Karpas-422 (cell line): ENCODE results near the gene CCNI2. TPM values are rescaled to one million over a fixed set of nuclear protein-coding genes. Genes with fewer than 3 reads are reported as not detected.

Experiments
- DNase-seq: peaks from one replicate; pipeline ENCODE4 v3.0.0-alpha.2; 2015
- H2AFZ ChIP-seq: fragments of 200-600 bp; sonication (generic); 2 replicates; pipeline ENCODE4 v1.6.1; 2014; ENCODE audit warnings: antibody characterized with exemption, low read length, mixed read lengths
- H3K27ac ChIP-seq: fragments of 200-600 bp; sonication (generic); 2 replicates; pipeline ENCODE4 v1.5.1; 2014; ENCODE audit warnings: mild to moderate bottlenecking, low read length, moderate library complexity
- H3K27me3 ChIP-seq: fragments of 200-600 bp; sonication (generic); 2 replicates; pipeline ENCODE4 v1.6.1; 2014; ENCODE audit warnings: low read length, mixed read lengths
- H3K36me3 ChIP-seq: fragments of 200-600 bp; sonication (generic); 2 replicates; pipeline ENCODE4 v1.6.1; 2014; ENCODE audit warnings: low read length, mixed read lengths; ENCODE audit not compliant: insufficient read depth
- H3K4me1 ChIP-seq: fragments of 200-600 bp; sonication (generic); 2 replicates; pipeline ENCODE4 v1.6.1; 2014; ENCODE audit warnings: mild to moderate bottlenecking, low read length, mixed read lengths
- H3K4me2 ChIP-seq: fragments of 200-600 bp; sonication (generic); 2 replicates; pipeline ENCODE4 v1.6.1; 2014; ENCODE audit warnings: low read length, low read depth, mild to moderate bottlenecking; ENCODE audit not compliant: poor library complexity, severe bottlenecking
- H3K4me3 ChIP-seq: fragments of 200-600 bp; sonication (generic); 2 replicates; pipeline ENCODE4 v1.5.1; 2014; ENCODE audit warnings: mild to moderate bottlenecking, antibody characterized with exemption, low read length, mixed read lengths
- H3K79me2 ChIP-seq: fragments of 200-600 bp; sonication (generic); 2 replicates; pipeline ENCODE4 v1.6.1; 2014; ENCODE audit warnings: mild to moderate bottlenecking, low read length, mixed read lengths
- H3K9ac ChIP-seq: fragments of 200-600 bp; sonication (generic); 2 replicates; pipeline ENCODE4 v1.6.0; 2014; ENCODE audit warnings: low read length
- H3K9me2 ChIP-seq: fragments of 200-600 bp; sonication (generic), shearing (Covaris generic); replicated peaks from 2 replicates; pipeline ENCODE4 v1.6.0; 2014; ENCODE audit warnings: mild to moderate bottlenecking, low read length, moderate library complexity; ENCODE audit not compliant: insufficient read depth
- H3K9me3 ChIP-seq: fragments of 300-700, 200-600 bp; sonication (generic); 2 replicates; pipeline ENCODE4 v1.6.1; 2014; ENCODE audit warnings: low read length, mixed read lengths
- H4K20me1 ChIP-seq: fragments of 200-600 bp; sonication (generic); 2 replicates; pipeline ENCODE4 v1.6.1; 2014; ENCODE audit warnings: mild to moderate bottlenecking, antibody characterized with exemption, low read length, low read depth; ENCODE audit not compliant: insufficient read depth
- total RNA-seq: library from RNA; depleted of rRNA; stranded (reverse); fragments of >200 nt; shearing (Covaris generic); gene quantifications from 2 replicates; pipeline ENCODE4 v1.2.3, GENCODE V29; 2014; ENCODE audit warnings: low replicate concordance; rRNA removed

Gene CCNI2, protein sequence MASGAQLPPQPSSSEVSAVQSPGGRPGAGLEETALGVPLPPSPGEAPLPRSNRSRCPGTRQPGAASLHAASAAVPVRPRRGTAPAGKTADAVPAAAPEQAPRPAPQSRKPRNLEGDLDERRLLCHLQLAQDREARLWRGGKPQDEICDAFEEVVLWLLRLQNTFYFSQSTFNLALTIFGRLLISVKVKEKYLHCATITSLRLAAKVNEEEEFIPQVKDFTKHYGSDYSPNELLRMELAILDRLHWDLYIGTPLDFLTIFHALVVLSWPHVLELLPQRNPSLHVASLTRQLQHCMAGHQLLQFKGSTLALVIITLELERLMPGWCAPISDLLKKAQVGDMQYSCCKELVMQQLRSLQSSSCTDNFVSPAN
- total RNA-seq: 0.15 TPM in 1 of 2 replicates, not detected in the other

- no peak within 1 kb of the TSS for H3K27ac ChIP-seq
- no peaks in the 10 kb centered on the region for H3K4me1 ChIP-seq
- H3K4me3 ChIP-seq: no peak within 1 kb of the TSS
- H3K79me2 ChIP-seq: no peaks in the 10 kb centered on the region
- no peaks in the 10 kb centered on the region for H4K20me1 ChIP-seq
- no peaks in the 10 kb centered on the region for H3K9me3 ChIP-seq
- no peak for DNase-seq
- H3K9me2 ChIP-seq: no peaks in the 10 kb centered on the region
- H3K4me2 ChIP-seq: no peak within 1 kb of the TSS
- H2AFZ ChIP-seq: no peak within 1 kb of the TSS
- H3K36me3 ChIP-seq: no peaks in the 10 kb centered on the region
- H3K9ac ChIP-seq: no peak within 1 kb of the TSS
- no peaks in the 10 kb centered on the region for H3K27me3 ChIP-seq
These were observed at the start of gene CCNI2 for GRCh38 chr5:132746954-132747615. TSS of gene CCNI2 (plus strand) at chr5:132747426. CDS start at chr5:132747496, 70 bp downstream.

DNA sequence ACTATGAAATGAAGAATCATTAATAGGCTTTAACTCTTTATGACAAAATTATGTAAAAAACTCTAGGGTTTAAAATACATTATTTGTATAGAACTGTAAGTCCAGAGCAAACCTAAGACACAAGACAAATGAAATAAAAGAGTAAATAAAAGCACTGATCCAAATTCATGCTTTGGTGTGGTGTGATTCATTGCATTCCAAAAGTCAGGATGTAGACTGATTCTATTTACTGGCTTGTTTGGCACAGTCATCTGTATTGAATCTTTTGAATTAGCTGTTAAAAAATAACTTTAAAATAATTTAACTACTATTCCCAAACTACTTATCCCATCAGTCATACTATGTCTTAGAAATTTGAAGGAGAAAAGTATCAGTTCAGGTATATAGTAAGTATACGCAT is 42.4 kb upstream of the CCNI2 start:
- peaks cover 3% of the 10 kb centered on the region; the same call in 1 of the 2 replicates for H3K79me2 ChIP-seq
- no peak overlapping the region for H3K4me2 ChIP-seq
- peaks cover 36% of the 10 kb centered on the region; the same call in 1 of the 2 replicates for H3K36me3 ChIP-seq
- no peak overlapping the region for H3K9ac ChIP-seq
- no peaks in the 10 kb centered on the region for H3K9me2 ChIP-seq
- no peak overlapping the region for H2AFZ ChIP-seq
- DNase-seq: no peak
- no peaks in the 10 kb centered on the region for H4K20me1 ChIP-seq
- no peak overlapping the region for H3K27ac ChIP-seq
- no peak overlapping the region for H3K4me3 ChIP-seq
- H3K27me3 ChIP-seq: no peaks in the 10 kb centered on the region
- H3K9me3 ChIP-seq: no peaks in the 10 kb centered on the region
- no peaks in the 10 kb centered on the region for H3K4me1 ChIP-seq

- H2AFZ ChIP-seq: no peak overlapping the region
- H4K20me1 ChIP-seq: no peaks in the 10 kb centered on the region
- no peak overlapping the region for H3K4me2 ChIP-seq
- no peaks in the 10 kb centered on the region for H3K27me3 ChIP-seq
- peaks cover 6% of the 10 kb centered on the region; the same call in 1 of the 2 replicates for H3K79me2 ChIP-seq
- no peak overlapping the region for H3K4me3 ChIP-seq
- H3K27ac ChIP-seq: no peak overlapping the region
- H3K4me1 ChIP-seq: no peaks in the 10 kb centered on the region
- H3K9me2 ChIP-seq: no peaks in the 10 kb centered on the region
- peaks cover 9% of the 10 kb centered on the region; the same call in 1 of the 2 replicates for H3K36me3 ChIP-seq
- DNase-seq: no peak
- H3K9me3 ChIP-seq: no peaks in the 10 kb centered on the region
- H3K9ac ChIP-seq: no peak overlapping the region
These were observed 38.6 kb upstream of the CCNI2 start for GRCh38 chr5:132708645-132709044.

DNA sequence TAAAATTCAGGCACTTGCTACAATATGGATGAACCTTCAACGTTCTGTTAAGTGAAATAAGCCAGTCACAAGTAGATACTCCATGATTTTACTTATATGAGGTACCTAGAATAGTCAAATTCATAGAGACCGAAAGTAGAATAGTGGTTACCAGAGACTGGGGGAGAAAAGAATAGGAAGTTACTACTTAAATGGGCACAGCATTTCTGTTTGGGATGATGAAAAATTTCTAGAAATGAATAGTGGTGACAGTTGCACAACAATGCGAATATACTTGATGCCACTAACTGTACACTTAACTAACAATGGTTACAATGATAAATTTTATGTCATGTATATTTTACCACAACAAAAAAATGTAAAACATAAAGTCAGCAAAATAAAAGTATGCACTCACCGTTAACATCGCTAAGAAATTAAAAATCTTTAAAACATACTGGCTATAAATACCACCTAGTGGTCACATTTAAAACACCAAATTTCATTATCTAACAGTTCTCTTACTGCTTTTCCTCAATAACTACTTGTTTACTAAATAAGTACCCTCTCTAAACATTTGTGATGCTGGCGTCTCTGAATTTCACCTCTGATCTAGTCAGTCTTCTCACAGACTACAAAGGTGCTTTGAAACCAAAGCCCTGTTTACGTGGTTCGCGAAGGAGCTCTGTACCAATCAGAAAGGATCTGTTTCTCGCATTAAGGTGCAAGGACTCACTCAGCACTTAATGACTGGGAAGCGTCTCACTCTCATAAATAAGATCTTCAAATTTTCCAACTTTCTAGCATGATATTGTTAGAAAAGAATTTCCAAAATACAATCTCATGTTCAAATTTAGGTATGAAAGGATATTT is 32.5 kb upstream of the CCNI2 start:
- H3K9ac ChIP-seq: no peak overlapping the region
- H3K4me3 ChIP-seq: no peak overlapping the region
- no peaks in the 10 kb centered on the region for H4K20me1 ChIP-seq
- H3K9me2 ChIP-seq: no peaks in the 10 kb centered on the region
- no peaks in the 10 kb centered on the region for H3K27me3 ChIP-seq
- H3K36me3 ChIP-seq: peaks cover 9% of the 10 kb centered on the region
- H3K9me3 ChIP-seq: no peaks in the 10 kb centered on the region
- H3K4me2 ChIP-seq: no peak overlapping the region
- no peak overlapping the region for H3K27ac ChIP-seq
- peaks cover 3% of the 10 kb centered on the region; the same call in 1 of the 2 replicates for H3K79me2 ChIP-seq
- H2AFZ ChIP-seq: no peak overlapping the region
- peak; percentile 47 for DNase-seq
- no peaks in the 10 kb centered on the region for H3K4me1 ChIP-seq

GRCh38 chr5:132718544-132719312 is 28.5 kb upstream of the CCNI2 start:
- no peak overlapping the region for H3K9ac ChIP-seq
- no peaks in the 10 kb centered on the region for H3K9me2 ChIP-seq
- no peak overlapping the region for H2AFZ ChIP-seq
- no peak for DNase-seq
- peaks cover 13% of the 10 kb centered on the region for H3K79me2 ChIP-seq
- no peaks in the 10 kb centered on the region for H3K9me3 ChIP-seq
- no peak overlapping the region for H3K4me3 ChIP-seq
- H3K4me1 ChIP-seq: no peaks in the 10 kb centered on the region
- H3K4me2 ChIP-seq: no peak overlapping the region
- peaks cover 17% of the 10 kb centered on the region for H3K36me3 ChIP-seq
- no peaks in the 10 kb centered on the region for H3K27me3 ChIP-seq
- no peak overlapping the region for H3K27ac ChIP-seq
- no peaks in the 10 kb centered on the region for H4K20me1 ChIP-seq

DNA sequence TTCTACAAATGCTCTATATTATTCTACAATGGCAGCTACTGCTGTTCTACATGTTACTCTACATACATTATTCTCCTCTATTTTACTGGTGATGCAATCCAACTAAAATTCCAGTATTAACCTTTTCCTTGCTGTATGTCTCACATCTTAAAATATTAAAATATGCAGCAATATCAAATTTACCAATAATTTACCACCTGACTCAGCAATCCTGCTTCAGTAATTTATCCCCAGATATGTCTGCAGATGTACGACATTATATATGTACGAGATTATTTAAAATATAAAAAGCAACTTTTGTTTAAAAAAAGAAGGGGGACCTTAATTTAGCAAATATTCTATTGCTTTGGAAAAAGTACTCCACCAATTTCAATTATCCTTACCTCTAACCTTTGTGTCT is 21.5 kb upstream of the CCNI2 start:
- no peak overlapping the region for H3K9ac ChIP-seq
- H3K4me1 ChIP-seq: no peaks in the 10 kb centered on the region
- H4K20me1 ChIP-seq: no peaks in the 10 kb centered on the region
- no peaks in the 10 kb centered on the region for H3K9me3 ChIP-seq
- no peak overlapping the region for H2AFZ ChIP-seq
- H3K9me2 ChIP-seq: no peaks in the 10 kb centered on the region
- no peak overlapping the region for H3K4me2 ChIP-seq
- no peak for DNase-seq
- peaks cover 22% of the 10 kb centered on the region for H3K36me3 ChIP-seq
- no peak overlapping the region for H3K4me3 ChIP-seq
- H3K79me2 ChIP-seq: peaks cover 56% of the 10 kb centered on the region
- no peak overlapping the region for H3K27ac ChIP-seq
- H3K27me3 ChIP-seq: no peaks in the 10 kb centered on the region

DNA sequence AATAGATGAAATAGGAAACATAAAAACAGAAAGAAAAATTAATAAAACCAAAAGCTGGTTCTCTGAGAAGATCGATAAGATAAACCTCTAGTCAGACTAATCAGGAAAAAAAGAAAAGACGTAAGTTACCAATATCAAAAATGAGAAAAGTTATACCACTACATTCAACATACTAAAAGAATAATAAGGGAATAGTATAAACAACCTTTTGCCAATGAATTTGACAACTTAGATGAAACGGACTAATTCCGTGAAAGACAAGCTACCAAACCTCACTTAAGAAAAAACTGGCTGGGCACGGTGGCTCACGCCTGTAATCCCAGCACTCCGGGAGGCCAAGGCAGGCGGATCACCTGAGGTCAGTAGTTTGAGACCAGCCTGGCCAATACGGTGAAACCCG is 17.3 kb upstream of the CCNI2 start:
- no peaks in the 10 kb centered on the region for H3K27me3 ChIP-seq
- no peak overlapping the region for H3K27ac ChIP-seq
- H3K9me3 ChIP-seq: no peaks in the 10 kb centered on the region
- H3K4me3 ChIP-seq: no peak overlapping the region
- H4K20me1 ChIP-seq: no peaks in the 10 kb centered on the region
- H3K4me1 ChIP-seq: peaks cover 5% of the 10 kb centered on the region
- H3K79me2 ChIP-seq: peaks cover 75% of the 10 kb centered on the region
- DNase-seq: no peak
- H3K4me2 ChIP-seq: no peak overlapping the region
- no peak overlapping the region for H2AFZ ChIP-seq
- H3K36me3 ChIP-seq: peaks cover 21% of the 10 kb centered on the region
- H3K9ac ChIP-seq: no peak overlapping the region
- no peaks in the 10 kb centered on the region for H3K9me2 ChIP-seq
